Stomach smooth muscle (tissue), 2 donors: ENCODE data around the gene GRM4.

Source experiments
- H3K27ac ChIP-seq: one replicate; pipeline ENCODE4 v1.7.0; 2013; ENCODE audit warnings: mild to moderate bottlenecking, low read length, inconsistent platforms
- H3K27me3 ChIP-seq, 2 donors: one replicate each; pipeline ENCODE4 v1.7.0; 2013; ENCODE audit warnings: low read length in 2 of 2; ENCODE audit not compliant: insufficient read depth in 2 of 2, control insufficient read depth in 1 of 2
- H3K36me3 ChIP-seq, 2 donors: one replicate each; pipeline ENCODE4 v1.7.0; 2013; ENCODE audit warnings: low read length in 2 of 2; ENCODE audit not compliant: control insufficient read depth in 2 of 2, insufficient read depth in 2 of 2
- H3K4me1 ChIP-seq: one replicate; pipeline ENCODE4 v1.7.0; 2013; ENCODE audit warnings: low read length; ENCODE audit not compliant: control insufficient read depth, insufficient read depth
- H3K4me3 ChIP-seq, 2 donors: one replicate each; pipeline ENCODE4 v1.7.0; 2013; ENCODE audit warnings: low read length in 2 of 2
- H3K9ac ChIP-seq, 2 donors: one replicate each; pipeline ENCODE4 v1.7.0; 2013; ENCODE audit warnings: low read length in 2 of 2, mild to moderate bottlenecking in 1 of 2
- H3K9me3 ChIP-seq, 2 donors: one replicate each; pipeline ENCODE4 v1.7.0; 2013; ENCODE audit warnings: low read length in 2 of 2; ENCODE audit not compliant: control insufficient read depth in 2 of 2
- donor health status: healthy.
- donor health status: Pancreatic carcinoma.

Gene GRM4

GRCh38 chr6:34095136-34095505, 50.8 kb downstream of the GRM4 start:
- Histone ChIP-seq H3K9me3 (peaks cover 0 to 4% of the 10 kb centered on the region in 2 donors), H3K27ac (no peak overlapping the region), H3K27me3 (peaks cover 19 to 35% of the 10 kb centered on the region in 2 donors), H3K4me3 (no peak overlapping the region), H3K4me1 (no peaks in the 10 kb centered on the region), H3K9ac (no peak overlapping the region), H3K36me3 (no peaks in the 10 kb centered on the region)

- Histone ChIP-seq H3K9me3 (peaks cover 0 to 4% of the 10 kb centered on the region in 2 donors), H3K27ac (no peak overlapping the region), H3K4me1 (no peaks in the 10 kb centered on the region), H3K9ac (no peak overlapping the region), H3K36me3 (no peaks in the 10 kb centered on the region), H3K4me3 (no peak overlapping the region), H3K27me3 (peaks cover 19 to 35% of the 10 kb centered on the region in 2 donors)
These were observed 51.3 kb downstream of the GRM4 start for GRCh38 chr6:34094474-34095135.

- Histone ChIP-seq H3K9ac (no peak overlapping the region), H3K4me1 (no peaks in the 10 kb centered on the region), H3K27ac (no peak overlapping the region), H3K4me3 (no peak overlapping the region), H3K27me3 (peaks cover 19 to 35% of the 10 kb centered on the region in 2 donors), H3K36me3 (no peaks in the 10 kb centered on the region), H3K9me3 (peaks cover 0 to 4% of the 10 kb centered on the region in 2 donors)
These were observed 51.9 kb downstream of the GRM4 start for GRCh38 chr6:34093854-34094430.

GRCh38 chr6:34093206-34093605, 52.7 kb downstream of the GRM4 start:
- peaks cover 19 to 34% of the 10 kb centered on the region in 2 donors for H3K27me3 ChIP-seq
- H3K4me3 ChIP-seq, result no peak overlapping the region
- no peaks in the 10 kb centered on the region for H3K4me1 ChIP-seq
- peaks cover 0 to 4% of the 10 kb centered on the region in 2 donors for H3K9me3 ChIP-seq
- no peak overlapping the region for H3K27ac ChIP-seq
- H3K36me3 ChIP-seq, result no peaks in the 10 kb centered on the region
- no peak overlapping the region for H3K9ac ChIP-seq

GRCh38 chr6:34092631-34093030, 53.3 kb downstream of the GRM4 start:
- Histone ChIP-seq H3K36me3 (no peaks in the 10 kb centered on the region), H3K9me3 (peaks cover 0 to 4% of the 10 kb centered on the region in 2 donors), H3K4me1 (no peaks in the 10 kb centered on the region), H3K9ac (no peak overlapping the region), H3K4me3 (no peak overlapping the region), H3K27me3 (peaks cover 19 to 33% of the 10 kb centered on the region in 2 donors), H3K27ac (no peak overlapping the region)

GRCh38 chr6:34090935-34091334, 55.0 kb downstream of the GRM4 start:
- Histone ChIP-seq H3K9ac (no peak overlapping the region), H3K36me3 (no peaks in the 10 kb centered on the region), H3K9me3 (peaks cover 0 to 4% of the 10 kb centered on the region in 2 donors), H3K4me1 (no peaks in the 10 kb centered on the region), H3K27ac (no peak overlapping the region), H3K27me3 (peaks cover 14 to 22% of the 10 kb centered on the region in 2 donors), H3K4me3 (no peak overlapping the region)

GRCh38 chr6:34090529-34090928, 55.4 kb downstream of the GRM4 start:
- no peaks in the 10 kb centered on the region for H3K36me3 ChIP-seq
- H3K9ac ChIP-seq, result no peak overlapping the region
- H3K4me1 ChIP-seq, result no peaks in the 10 kb centered on the region
- peaks cover 0 to 4% of the 10 kb centered on the region in 2 donors for H3K9me3 ChIP-seq
- no peak overlapping the region for H3K4me3 ChIP-seq
- H3K27ac ChIP-seq, result no peak overlapping the region
- H3K27me3 ChIP-seq, result peaks cover 10 to 18% of the 10 kb centered on the region in 2 donors

GRCh38 chr6:34086558-34086957, 59.3 kb downstream of the GRM4 start:
- Histone ChIP-seq H3K9ac (no peak overlapping the region), H3K4me3 (no peak overlapping the region), H3K27me3 (no peaks in the 10 kb centered on the region), H3K9me3 (no peaks in the 10 kb centered on the region), H3K27ac (no peak overlapping the region), H3K36me3 (no peaks in the 10 kb centered on the region), H3K4me1 (no peaks in the 10 kb centered on the region)

GRCh38 chr6:34085453-34086170, 60.3 kb downstream of the GRM4 start:
- no peak overlapping the region for H3K27ac ChIP-seq
- H3K4me1 ChIP-seq, result no peaks in the 10 kb centered on the region
- no peaks in the 10 kb centered on the region for H3K27me3 ChIP-seq
- no peak overlapping the region for H3K4me3 ChIP-seq
- no peak overlapping the region for H3K9ac ChIP-seq
- H3K36me3 ChIP-seq, result no peaks in the 10 kb centered on the region
- no peaks in the 10 kb centered on the region for H3K9me3 ChIP-seq

GRCh38 chr6:34084591-34085290, 61.1 kb downstream of the GRM4 start:
- Histone ChIP-seq H3K9ac (no peak overlapping the region), H3K9me3 (no peaks in the 10 kb centered on the region), H3K4me1 (no peaks in the 10 kb centered on the region), H3K27ac (no peak overlapping the region), H3K36me3 (no peaks in the 10 kb centered on the region), H3K27me3 (no peaks in the 10 kb centered on the region), H3K4me3 (no peak overlapping the region)
